ENCODE results near the gene RASGRP2. TPM values are rescaled to one million over a fixed set of nuclear protein-coding genes. Genes with fewer than 3 reads are reported as not detected.

Gene RASGRP2
- polyA plus RNA-seq, 1 donor = 10.7 TPM

DNA sequence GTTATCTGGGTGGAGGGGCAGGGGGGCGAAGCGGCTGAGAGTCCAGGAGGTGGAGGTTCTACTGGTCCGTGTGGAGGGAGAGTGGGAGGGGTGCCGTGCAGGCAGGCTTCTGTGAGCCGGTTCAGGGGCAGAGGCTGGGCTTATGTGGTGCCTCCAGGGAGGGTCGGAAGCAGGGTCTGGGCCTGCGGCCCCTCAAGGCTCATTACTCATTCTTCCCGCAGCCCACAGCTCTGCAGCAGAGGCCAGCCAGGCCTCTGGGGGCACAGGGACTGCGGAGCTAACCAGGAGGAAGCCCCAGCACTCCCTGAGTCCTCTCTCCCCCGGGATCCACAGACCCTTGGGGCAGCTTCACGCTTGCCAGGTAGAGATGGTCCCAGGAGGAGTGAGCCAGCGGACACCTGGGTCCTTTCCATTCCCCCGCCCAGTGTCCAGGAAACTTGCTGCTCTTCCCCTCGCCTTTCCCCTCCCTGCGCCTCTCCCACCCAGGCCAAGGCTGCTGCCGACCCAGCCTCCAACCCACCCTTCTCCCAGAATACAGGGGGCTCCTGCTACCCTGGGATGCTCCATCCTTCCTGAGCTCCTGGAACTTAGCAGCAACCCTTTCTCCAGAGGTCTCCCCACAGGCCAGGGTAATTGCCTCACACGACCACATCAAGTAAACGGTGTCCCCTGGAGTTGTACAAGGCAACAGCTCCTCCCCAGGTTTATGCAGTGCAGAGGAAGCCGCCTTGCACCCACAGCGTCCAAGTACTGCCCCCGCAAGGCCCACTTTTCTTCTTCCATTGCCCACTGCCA is 27.3 kb downstream of the RASGRP2 start:
- no peaks in the 10 kb centered on the region for H3K9me3 ChIP-seq (ENCODE audit: control insufficient read depth, low read depth, low read length)
- H3K27ac ChIP-seq (ENCODE audit: low read length) = no peak overlapping the region
- no CpG with 5 or more reads among the region's 21 CpGs for WGBS (ENCODE audit: insufficient coverage, low lambda C conversion rate)
- H3K36me3 ChIP-seq (ENCODE audit: control insufficient read depth, insufficient read depth, low read length) = no peaks in the 10 kb centered on the region
- H3K4me1 ChIP-seq (ENCODE audit: control insufficient read depth, insufficient read depth, low read length) = no peaks in the 10 kb centered on the region
- DNase-seq = no peak
- peaks cover 87% of the 10 kb centered on the region for H3K27me3 ChIP-seq (ENCODE audit: control insufficient read depth, insufficient read depth, low read length)
- H3K4me3 ChIP-seq (ENCODE audit: low read length) = no peak overlapping the region

DNA sequence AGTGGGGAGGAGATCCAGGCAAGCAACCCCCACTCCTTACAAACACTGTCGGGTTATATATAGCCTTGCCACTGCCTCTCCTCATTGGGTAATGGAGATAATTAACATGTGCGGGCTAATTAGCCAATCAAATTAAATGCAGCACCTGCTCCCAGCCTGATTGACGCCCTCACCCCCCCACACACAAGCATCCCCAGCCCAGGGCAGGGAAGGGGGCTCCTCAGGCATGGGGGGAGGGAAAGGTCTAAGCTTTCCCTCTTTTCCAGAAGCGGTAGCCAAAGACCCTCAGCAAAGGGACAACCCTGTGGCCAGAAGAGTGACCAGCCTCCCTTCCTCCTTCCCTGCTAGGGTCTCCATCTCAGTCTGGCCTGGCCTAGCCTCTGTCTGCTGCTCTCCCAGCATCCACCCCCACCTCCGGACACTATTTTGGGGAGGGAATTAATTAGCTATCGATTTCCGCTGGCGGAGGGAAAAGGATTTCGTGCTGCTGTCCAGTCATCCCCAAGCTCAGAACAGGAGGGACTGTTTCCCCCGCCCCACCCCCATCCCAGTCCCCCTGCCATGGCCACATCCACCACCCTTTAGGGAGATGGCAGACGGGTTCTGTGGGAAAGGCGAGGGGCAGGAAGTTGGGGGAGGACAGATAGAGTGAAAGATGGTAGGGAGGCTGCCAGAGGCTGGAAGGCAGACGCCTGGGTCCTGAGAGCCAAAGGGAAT is 28.0 kb downstream of the RASGRP2 start:
- no peak overlapping the region for H3K4me3 ChIP-seq (ENCODE audit: low read length)
- H3K36me3 ChIP-seq (ENCODE audit: control insufficient read depth, insufficient read depth, low read length) = no peaks in the 10 kb centered on the region
- WGBS (ENCODE audit: insufficient coverage, low lambda C conversion rate) = no CpG with 5 or more reads among the region's 13 CpGs
- DNase-seq = no peak
- peaks cover 2% of the 10 kb centered on the region for H3K4me1 ChIP-seq (ENCODE audit: control insufficient read depth, insufficient read depth, low read length)
- H3K27me3 ChIP-seq (ENCODE audit: control insufficient read depth, insufficient read depth, low read length) = peaks cover 87% of the 10 kb centered on the region
- peaks cover 4% of the 10 kb centered on the region for H3K9me3 ChIP-seq (ENCODE audit: control insufficient read depth, low read depth, low read length)
- H3K27ac ChIP-seq (ENCODE audit: low read length) = no peak overlapping the region

DNA sequence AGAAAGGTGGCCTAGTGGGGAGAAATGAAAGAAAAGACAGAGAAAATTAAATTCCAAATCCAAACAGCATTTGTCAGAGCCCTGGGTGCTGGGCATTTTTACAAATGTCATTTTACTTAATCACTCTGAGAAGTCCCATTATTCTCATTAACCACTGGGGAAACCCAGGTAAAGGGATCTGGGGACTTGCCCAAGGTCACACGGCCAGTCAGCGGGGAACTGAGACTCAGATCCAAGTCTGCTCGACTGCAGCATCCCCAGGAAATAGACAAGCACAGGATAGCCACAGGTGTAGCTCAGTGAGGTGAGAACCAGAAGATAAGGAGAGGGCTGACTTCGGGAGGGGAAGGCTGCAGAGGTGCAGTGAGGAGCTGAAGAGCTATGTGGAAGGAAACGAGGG is 28.8 kb downstream of the RASGRP2 start:
- Histone ChIP-seq H3K9me3 (ENCODE audit: control insufficient read depth, low read depth, low read length) (peaks cover 4% of the 10 kb centered on the region), H3K27ac (ENCODE audit: low read length) (no peak overlapping the region), H3K4me1 (ENCODE audit: control insufficient read depth, insufficient read depth, low read length) (peaks cover 2% of the 10 kb centered on the region), H3K4me3 (ENCODE audit: low read length) (no peak overlapping the region), H3K27me3 (ENCODE audit: control insufficient read depth, insufficient read depth, low read length) (peaks cover 87% of the 10 kb centered on the region), H3K36me3 (ENCODE audit: control insufficient read depth, insufficient read depth, low read length) (no peaks in the 10 kb centered on the region)
- no CpG with 5 or more reads among the region's 5 CpGs for WGBS (ENCODE audit: insufficient coverage, low lambda C conversion rate)
- no peak for DNase-seq

DNA sequence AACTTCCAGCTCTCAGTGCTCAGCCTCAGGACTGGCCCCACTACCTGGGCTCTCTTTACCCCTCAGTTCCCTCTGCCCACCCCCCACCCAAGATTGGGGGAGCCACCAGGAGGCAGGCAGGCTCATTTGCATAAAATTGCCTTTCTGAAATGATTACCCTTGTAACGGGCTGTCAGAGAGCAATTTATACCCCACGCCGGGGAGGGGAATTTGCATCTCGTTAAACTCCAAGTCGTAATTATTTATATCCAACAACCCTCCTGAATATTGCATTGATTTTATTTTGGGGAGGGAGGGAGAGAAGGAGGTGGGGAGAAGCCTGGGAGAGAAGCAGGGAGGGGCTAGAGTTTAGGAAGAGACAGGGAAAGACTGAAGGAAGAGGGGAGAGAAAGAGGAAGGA is 29.3 kb downstream of the RASGRP2 start:
- Histone ChIP-seq H3K27me3 (ENCODE audit: control insufficient read depth, insufficient read depth, low read length) (peaks cover 89% of the 10 kb centered on the region), H3K36me3 (ENCODE audit: control insufficient read depth, insufficient read depth, low read length) (no peaks in the 10 kb centered on the region), H3K27ac (ENCODE audit: low read length) (no peak overlapping the region), H3K4me3 (ENCODE audit: low read length) (no peak overlapping the region), H3K4me1 (ENCODE audit: control insufficient read depth, insufficient read depth, low read length) (peaks cover 2% of the 10 kb centered on the region), H3K9me3 (ENCODE audit: control insufficient read depth, low read depth, low read length) (peaks cover 4% of the 10 kb centered on the region)
- DNase-seq = no peak
- no CpG with 5 or more reads among the region's 5 CpGs for WGBS (ENCODE audit: insufficient coverage, low lambda C conversion rate)

DNA sequence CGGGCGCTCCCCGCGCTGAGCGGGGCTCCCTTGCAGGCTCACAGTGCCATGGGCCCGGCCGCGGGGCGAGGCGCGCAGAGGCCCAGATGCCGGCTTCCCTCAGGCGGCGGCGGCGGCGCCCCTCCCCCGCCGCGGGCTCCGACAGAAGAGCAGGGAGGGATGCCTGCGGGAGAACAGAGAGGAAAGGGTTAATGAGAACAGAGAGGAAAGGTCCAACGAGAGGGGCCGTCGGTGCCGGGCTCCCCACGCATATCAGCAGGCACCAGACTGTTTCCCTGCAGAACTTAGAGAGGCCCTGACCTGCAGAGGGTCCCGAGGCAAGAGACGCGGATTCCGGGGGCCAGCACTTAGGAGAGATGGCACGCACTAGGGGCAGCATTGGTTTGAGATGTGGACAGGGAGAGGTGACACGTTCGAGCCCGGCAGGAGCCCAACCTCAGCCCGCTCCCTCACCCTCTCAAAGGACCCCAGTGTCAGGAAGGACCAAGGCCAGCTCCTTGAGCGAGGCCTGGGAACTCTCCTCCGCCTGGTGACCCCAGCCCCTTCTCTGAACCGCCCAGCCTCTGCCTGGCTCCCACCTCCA is 30.1 kb downstream of the RASGRP2 start:
- H3K4me1 ChIP-seq (ENCODE audit: control insufficient read depth, insufficient read depth, low read length) = peaks cover 2% of the 10 kb centered on the region
- H3K36me3 ChIP-seq (ENCODE audit: control insufficient read depth, insufficient read depth, low read length) = no peaks in the 10 kb centered on the region
- no CpG with 5 or more reads among the region's 39 CpGs for WGBS (ENCODE audit: insufficient coverage, low lambda C conversion rate)
- peaks cover 4% of the 10 kb centered on the region for H3K9me3 ChIP-seq (ENCODE audit: control insufficient read depth, low read depth, low read length)
- H3K27ac ChIP-seq (ENCODE audit: low read length) = no peak overlapping the region
- H3K4me3 ChIP-seq (ENCODE audit: low read length) = no peak overlapping the region
- no peak for DNase-seq
- peaks cover 87% of the 10 kb centered on the region for H3K27me3 ChIP-seq (ENCODE audit: control insufficient read depth, insufficient read depth, low read length)

DNA sequence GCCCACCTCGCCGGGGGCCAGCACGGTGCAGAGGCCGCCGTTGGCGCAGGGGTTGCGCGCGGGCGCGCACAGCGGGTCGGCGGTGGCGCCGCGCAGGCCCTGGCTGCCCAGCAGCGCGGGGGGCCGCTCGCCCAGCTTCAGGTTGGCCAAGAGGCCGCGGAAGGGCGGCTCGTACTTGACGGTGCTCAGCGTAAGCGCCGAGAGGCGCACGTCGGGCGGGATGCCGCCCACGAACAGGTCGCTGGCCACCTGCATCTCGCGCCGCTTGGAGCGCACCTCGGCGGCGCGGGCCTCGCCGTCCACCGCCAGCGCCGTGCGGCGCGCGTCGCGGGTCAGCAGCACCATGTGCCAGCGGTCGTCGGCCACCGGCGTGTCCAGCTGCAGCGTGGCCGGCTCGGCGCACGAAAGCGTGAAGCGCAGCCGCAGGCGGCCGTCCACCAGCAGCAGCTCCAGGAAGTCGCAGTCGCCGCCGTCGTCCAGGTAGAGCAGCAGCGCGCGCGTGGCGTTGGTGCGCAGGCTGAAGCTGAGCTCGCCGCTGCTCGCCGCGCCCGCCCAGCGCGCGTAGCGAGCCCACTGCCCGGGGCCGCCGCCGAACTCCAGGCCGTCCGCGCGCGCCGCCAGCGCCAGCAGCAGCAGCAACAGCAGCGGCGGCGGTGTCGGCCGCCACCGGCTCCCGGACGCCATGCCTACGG is 30.8 kb downstream of the RASGRP2 start:
- peak; percentile 41 to 75 for DNase-seq
- Histone ChIP-seq H3K27me3 (ENCODE audit: control insufficient read depth, insufficient read depth, low read length) (peaks cover 87% of the 10 kb centered on the region), H3K27ac (ENCODE audit: low read length) (no peak overlapping the region), H3K9me3 (ENCODE audit: control insufficient read depth, low read depth, low read length) (peaks cover 4% of the 10 kb centered on the region), H3K36me3 (ENCODE audit: control insufficient read depth, insufficient read depth, low read length) (no peaks in the 10 kb centered on the region), H3K4me1 (ENCODE audit: control insufficient read depth, insufficient read depth, low read length) (peaks cover 2% of the 10 kb centered on the region), H3K4me3 (ENCODE audit: low read length) (no peak overlapping the region)
- WGBS (ENCODE audit: insufficient coverage, low lambda C conversion rate) = no CpG with 5 or more reads among the region's 111 CpGs

DNA sequence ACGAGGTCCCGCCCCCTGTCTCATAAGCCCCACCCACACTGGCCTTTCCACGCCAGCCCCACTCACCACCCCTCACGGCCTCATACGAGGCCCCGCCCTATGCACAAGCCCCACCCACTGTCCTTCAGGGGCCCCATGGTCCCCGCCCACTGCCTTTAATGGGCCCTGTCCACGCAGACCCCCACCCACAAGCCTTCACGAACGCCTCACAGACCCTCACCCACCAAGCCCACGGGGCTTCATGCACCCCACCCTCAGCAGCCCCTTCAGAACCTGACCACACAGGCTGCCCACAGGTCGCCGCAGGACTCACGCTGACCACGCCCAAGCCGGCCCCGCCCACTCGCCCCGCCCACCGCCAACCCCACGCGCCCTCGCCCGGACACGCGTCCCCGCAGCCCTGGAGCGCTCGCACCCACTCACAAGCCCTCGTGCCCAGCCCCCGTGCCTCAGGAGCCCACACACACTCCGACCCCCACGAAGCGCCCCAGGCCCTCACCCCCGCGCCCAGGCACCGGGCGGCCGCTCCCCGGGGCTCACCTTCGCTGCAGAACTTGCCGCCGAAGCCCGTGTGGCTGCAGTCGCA is 31.4 kb downstream of the RASGRP2 start:
- Histone ChIP-seq H3K27ac (ENCODE audit: low read length) (no peak overlapping the region), H3K27me3 (ENCODE audit: control insufficient read depth, insufficient read depth, low read length) (peaks cover 85% of the 10 kb centered on the region)
- no CpG with 5 or more reads among the region's 45 CpGs for WGBS (ENCODE audit: insufficient coverage, low lambda C conversion rate)

DNA sequence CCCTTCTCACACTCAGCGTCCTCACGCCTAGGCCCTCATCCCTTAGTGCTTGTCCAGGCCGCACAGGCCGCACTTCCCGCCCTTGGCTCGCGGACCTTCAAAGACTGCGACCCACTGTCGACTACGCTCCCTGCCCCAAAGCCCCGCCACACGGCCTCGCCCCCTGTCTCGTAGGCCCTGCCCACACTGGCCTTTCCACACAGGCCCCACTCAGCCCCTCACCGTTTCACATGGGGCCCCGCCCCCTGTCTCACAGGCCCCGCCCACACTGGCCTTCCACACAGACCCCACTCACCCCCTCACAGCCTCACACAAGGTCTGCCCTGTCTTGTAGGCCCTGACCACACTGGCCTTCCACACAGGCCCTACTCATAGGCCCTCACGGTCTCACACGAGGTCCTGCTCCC is 32.0 kb downstream of the RASGRP2 start:
- peaks cover 2% of the 10 kb centered on the region for H3K4me1 ChIP-seq (ENCODE audit: control insufficient read depth, insufficient read depth, low read length)
- peaks cover 80% of the 10 kb centered on the region for H3K27me3 ChIP-seq (ENCODE audit: control insufficient read depth, insufficient read depth, low read length)
- no CpG with 5 or more reads among the region's 19 CpGs for WGBS (ENCODE audit: insufficient coverage, low lambda C conversion rate)
- H3K9me3 ChIP-seq (ENCODE audit: control insufficient read depth, low read depth, low read length) = peaks cover 4% of the 10 kb centered on the region
- H3K27ac ChIP-seq (ENCODE audit: low read length) = no peak overlapping the region
- no peaks in the 10 kb centered on the region for H3K36me3 ChIP-seq (ENCODE audit: control insufficient read depth, insufficient read depth, low read length)
- no peak overlapping the region for H3K4me3 ChIP-seq (ENCODE audit: low read length)
- DNase-seq = no peak

More for the DNA sequence above, 31.4 kb downstream of the RASGRP2 start:
- Histone ChIP-seq H3K4me1 (ENCODE audit: control insufficient read depth, insufficient read depth, low read length) (peaks cover 2% of the 10 kb centered on the region), H3K4me3 (ENCODE audit: low read length) (no peak overlapping the region), H3K36me3 (ENCODE audit: control insufficient read depth, insufficient read depth, low read length) (no peaks in the 10 kb centered on the region), H3K9me3 (ENCODE audit: control insufficient read depth, low read depth, low read length) (peaks cover 4% of the 10 kb centered on the region)
- no peak for DNase-seq

DNA sequence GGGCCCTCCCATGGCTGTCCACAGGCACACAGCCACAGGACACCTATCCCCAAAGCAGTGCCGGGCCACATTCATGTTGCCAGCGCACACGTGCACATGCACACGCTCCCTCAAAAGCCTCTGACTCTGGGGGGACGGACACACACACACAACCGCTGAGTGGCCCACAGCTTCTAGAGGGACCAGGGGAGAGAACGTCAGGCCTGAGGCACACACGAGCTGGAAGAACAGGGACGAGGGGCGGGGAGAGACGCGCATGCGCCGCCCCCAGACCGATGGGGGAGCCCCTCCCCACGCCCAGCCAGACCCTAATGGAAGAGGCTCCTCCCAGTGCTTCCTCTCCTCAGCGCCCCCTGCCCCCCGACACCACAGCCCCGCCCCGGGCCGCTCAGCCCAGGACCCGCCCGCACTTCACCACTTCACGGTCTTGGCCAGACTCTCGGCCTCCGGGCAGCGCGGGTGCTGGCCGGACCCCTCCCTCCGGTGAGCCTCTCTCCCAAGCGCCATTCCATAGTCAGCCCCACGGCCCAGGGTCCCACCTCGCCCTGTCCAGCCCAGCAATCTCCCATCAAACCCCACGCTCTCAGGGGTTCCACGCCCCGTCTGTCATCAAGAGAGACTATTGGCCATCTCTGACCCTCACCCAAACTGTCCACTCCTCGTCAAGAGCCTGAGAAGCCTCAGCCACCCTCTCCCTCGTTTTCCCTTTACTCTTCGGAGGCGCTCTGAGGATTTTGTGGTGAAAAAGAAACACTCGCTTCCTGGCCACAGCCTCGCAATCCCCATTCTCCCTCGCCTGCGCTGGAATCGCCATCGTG is 32.6 kb downstream of the RASGRP2 start:
- peaks cover 2% of the 10 kb centered on the region for H3K4me1 ChIP-seq (ENCODE audit: control insufficient read depth, insufficient read depth, low read length)
- peaks cover 74% of the 10 kb centered on the region for H3K27me3 ChIP-seq (ENCODE audit: control insufficient read depth, insufficient read depth, low read length)
- DNase-seq = no peak
- 60% methylated on average over 1 of the region's 46 CpGs for WGBS (ENCODE audit: insufficient coverage, low lambda C conversion rate)
- H3K9me3 ChIP-seq (ENCODE audit: control insufficient read depth, low read depth, low read length) = peaks cover 4% of the 10 kb centered on the region
- no peak overlapping the region for H3K4me3 ChIP-seq (ENCODE audit: low read length)
- no peak overlapping the region for H3K27ac ChIP-seq (ENCODE audit: low read length)
- no peaks in the 10 kb centered on the region for H3K36me3 ChIP-seq (ENCODE audit: control insufficient read depth, insufficient read depth, low read length)

Data from large intestine (tissue), 3 donors.